GM18861 (cell line): ENCODE measurements around the gene CTSZ.

Experiments
- ATAC-seq: cut with Tn5 transposase; IDR thresholded peaks from one replicate; pipeline ENCODE4 v1.9.1; 2021; ENCODE audit not compliant: unreplicated experiment

Gene CTSZ

DNA sequence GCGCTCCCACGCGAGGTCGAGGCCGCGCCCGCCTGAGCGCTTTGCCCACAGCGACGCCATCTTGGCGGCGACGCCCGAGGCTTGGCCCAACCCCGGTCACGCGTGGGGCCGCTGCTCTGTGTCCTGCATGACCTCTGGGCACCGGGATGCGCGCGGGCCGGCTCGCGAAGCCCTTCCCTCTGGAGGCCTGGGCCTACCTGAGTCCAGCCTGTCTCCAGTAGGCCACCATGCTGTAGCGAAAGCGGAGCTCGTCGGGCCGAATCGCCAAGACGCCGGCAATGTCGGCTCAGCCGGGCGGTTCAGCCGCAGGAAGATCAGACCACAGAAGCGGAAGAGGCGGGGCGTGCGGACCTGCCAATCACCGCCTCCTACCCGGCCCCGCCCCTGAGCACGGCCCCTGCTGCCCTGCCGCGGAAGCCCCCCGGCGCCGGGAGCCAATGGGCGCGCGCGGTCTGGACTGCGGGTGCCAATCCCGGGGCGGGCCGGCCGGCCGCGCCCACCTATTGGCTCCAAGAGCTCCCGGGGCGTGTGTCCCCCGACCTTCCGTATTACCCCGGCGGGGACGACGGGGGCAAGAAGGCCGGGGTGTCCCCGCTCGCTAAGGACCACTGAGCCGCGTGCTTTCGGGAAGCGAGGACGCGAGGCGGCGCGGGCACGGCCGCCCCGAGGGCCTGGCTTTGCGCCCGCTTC lies 25.1 kb upstream of the CTSZ start, which contains the start of gene ATP5F1E:
ATP5F1E (minus strand) TSS at position 313 of the 690 bp plus-strand sequence; CDS start at position 229, 84 bp downstream.
- ATAC-seq: peak; percentile 85

DNA sequence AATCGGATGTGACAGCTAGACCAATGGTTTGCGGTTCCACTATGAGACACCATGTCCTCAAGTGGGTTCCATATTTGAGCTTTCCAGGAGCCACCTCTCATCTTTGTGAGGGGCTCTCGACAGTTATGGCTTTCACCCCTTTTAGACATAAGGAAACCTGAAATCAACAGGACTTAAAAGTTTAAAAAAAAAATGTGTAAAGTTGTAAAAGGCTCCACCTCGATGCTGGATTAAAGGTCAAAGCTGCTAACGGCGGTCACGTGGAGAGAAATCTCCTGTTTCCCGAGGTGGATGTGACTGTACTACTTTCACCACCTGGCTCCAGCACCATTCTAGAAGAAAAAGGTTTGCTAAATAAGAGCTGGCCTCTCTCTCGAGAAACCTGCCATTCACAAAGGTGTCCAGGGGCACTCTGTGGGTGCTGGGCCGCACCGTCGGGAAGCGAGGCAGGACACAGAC lies 24.5 kb upstream of the CTSZ start:
- ATAC-seq: no peak

DNA sequence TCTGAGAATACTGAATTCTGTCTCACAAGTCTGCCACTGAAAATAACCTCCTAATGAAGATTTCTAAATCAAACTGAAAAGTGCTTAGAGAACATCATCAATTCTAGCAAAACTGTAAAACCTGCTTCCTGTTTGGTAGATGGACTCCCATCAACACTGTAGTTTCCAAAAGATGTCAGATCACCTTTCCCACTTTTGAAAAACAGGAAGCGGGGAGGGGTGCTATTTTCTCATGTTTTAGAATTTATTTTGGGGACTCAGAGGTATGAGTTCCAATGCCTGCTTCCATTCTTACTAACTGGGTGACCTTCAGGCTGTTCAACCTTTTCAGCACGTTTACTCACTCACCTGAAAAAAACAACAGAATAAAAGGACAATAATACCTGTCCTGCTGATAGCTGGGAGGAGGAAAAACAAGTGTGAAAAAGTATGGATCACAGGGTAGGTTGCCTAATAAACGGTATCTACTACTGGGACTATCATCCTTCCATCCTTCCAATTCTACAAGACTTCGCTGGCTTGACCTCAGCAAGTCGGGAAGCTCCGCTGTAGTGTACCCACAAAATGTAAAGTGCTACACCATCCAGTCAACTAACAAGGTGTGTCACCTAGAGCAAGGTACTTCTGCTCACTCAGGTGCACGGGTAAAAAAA lies 24.0 kb upstream of the CTSZ start:
- ATAC-seq: no peak

DNA sequence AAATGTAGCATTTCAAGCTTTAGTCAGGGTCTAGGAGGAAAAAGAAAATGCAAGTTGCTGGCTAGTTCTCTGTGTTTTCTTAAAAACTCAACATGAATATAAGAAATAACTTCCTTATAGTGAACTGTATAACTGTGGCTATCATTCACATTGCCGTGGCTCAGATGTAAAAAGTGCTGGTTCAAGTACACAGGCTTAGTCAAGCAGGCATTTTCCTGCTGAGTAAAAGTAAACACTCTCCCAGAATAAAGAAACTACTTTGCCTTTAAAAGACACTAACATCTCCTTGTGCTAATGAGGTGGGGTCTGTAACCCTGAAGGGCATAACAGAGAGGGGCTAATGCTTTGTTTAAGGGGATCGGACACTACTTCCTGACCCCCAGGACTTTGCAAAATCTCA lies 21.8 kb upstream of the CTSZ start:
- no peak for ATAC-seq

DNA sequence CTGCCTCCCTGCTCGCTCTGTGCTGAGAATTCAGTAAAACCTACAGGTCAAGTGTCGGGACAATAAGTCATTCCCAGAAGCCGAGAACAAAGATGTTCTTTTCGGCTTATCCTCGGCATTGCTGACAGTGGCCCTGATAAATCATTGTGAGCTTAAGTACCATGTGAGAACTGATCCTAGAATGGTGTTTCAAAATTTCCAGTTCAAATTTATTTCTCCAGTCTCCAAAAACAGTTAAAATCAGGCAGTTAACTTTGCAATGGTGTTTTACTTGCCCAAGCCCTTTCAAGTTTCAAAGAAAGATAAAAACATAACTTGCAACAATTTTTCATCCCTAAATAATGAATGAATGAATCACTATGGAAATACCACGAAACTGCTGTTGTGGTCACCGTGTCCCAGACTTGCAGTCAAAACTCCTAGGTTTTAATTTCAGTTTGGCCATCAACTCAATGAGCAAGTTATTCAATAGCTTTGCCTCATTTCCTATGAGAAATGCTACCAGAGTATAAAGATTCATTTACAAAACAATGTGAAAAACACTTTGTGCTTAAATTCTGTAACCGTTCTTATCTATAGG lies 20.8 kb upstream of the CTSZ start:
- ATAC-seq: no peak

DNA sequence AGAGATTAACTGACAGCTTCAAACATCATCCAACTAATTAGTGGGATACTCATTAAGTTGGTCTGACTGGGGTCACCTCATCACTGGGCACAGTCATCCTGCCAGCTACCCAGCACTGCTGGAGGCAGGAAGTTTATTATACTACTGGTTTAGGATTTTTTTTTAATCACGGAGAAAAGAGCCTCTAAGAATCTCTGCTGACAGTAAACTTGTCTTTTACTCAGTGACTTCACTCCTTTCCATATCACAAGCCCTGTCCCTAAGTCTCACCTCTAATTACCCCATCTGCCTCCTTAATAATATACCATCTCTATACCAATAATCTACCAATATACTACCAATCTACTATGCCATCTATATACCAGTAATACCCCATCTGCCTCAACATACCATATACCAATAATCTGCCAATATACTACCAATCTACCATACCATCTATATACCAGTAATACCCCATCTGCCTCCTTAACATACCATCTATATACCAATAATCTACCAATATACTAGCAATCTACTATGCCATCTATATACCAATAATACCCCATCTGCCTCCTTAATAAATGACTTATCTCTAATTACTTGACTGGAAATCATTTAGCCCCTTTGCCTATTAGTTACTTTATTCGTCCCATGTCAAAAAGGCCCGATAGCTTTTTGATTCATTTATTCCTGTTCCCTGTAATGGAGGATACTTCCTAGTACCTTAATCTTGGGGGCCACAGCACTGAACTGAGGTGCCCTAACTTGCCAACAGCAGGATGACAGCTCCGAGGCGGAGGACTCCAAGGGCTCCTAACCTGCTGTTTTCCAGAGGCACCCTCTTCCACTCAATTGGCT lies 20.1 kb upstream of the CTSZ start:
- ATAC-seq: no peak

DNA sequence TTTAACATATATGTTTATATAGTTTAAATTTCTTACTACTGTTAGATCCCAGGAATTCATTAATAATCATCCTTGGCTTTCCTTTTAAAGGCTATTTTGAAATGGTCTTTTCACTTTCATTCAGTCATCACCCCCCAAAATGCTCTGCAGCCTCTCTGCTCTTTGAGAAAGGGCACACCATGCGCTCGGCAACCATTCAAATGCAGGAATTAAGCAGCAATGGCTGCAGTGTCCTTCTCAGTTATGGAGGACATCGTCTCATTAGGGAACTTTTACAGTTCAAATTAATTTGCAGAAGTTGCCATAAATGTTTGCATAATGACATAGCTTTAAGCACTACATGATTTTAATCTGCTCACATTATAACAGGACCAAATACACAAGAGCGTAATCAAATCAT lies 18.5 kb upstream of the CTSZ start:
- ATAC-seq: no peak

DNA sequence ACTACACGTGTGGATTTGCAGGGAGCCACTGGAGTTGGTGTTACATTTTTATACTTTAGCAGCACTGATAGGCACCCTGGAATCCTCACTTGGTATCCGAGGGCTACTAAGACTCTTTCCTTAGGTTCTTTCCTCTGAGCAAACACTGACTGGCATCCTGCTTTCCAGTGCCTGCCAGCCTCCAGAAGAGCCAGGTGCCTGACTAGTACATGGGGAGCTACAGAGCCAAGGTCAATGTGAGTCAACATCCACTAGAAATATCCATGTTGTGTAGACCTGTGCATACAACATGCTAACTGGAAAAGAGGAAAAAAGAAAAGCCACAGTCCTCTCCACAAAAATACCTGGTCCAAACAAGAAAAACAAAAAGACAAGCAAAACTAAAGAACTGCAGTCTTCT lies 18.0 kb upstream of the CTSZ start:
- ATAC-seq: no peak

DNA sequence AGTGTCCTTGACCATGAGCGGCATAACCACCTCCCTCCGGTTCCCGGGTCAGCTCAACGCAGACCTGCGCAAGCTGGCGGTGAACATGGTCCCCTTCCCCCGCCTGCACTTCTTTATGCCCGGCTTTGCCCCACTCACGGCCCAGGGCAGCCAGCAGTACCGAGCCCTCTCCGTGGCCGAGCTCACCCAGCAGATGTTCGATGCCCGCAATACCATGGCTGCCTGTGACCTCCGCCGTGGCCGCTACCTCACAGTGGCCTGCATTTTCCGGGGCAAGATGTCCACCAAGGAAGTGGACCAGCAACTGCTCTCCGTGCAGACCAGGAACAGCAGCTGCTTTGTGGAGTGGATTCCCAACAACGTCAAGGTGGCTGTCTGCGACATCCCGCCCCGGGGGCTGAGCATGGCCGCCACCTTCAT lies 17.1 kb upstream of the CTSZ start:
- no peak for ATAC-seq

DNA sequence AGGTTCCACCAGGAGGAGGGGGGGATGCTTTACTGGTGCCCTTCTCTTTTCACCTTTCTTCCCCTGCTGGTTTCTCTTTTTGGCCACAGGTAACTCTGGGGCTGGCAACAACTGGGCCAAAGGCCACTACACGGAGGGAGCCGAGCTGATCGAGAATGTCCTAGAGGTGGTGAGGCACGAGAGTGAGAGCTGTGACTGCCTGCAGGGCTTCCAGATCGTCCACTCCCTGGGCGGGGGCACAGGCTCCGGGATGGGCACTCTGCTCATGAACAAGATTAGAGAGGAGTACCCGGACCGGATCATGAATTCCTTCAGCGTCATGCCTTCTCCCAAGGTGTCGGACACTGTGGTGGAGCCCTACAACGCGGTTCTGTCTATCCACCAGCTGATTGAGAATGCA lies 16.6 kb upstream of the CTSZ start:
- no peak for ATAC-seq

DNA sequence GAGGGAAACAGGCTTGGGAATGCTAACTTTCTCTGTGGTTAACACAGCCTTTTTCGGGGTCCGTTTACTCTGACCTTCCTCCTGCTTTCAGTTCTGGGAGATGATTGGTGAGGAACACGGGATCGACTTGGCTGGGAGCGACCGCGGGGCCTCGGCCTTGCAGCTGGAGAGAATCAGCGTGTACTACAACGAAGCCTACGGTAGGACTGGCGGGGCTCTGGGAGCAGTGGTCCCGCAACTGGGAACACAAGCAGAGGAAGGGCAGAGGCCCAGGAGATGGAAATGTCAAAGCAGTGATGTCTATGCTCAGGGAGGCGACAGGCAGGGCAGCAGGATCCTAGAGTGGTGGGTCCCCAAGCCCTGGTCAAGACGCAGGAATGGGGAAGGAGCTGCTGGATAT lies 15.7 kb upstream of the CTSZ start:
- ATAC-seq: no peak

DNA sequence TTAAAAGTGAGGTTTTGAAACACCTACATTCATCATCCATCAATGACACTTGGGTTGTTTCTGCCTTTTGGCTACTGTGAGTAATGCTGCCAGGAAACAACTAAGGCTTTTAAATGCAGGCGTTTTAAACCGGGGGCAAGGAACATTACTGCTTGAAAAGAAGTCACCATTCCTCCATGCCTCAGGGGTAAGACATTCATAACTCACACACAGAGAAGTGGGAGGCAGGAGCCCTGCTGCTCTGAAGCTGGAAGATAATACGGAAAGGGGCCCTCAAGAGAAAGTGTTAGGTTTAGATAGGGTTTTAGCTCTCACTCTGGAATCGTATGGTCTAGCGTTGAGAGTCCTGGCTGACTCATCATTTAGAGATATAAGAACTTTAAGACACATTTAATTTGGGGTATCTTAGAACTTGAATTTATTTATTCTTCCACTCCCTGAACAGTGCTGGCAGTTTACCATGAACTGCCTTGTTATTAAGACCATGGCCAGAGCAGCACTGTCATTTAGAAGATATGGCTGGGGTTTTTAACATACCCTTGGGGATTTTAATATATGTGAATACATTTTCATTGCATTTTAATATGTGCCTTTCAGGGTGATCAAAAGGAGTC lies 14.0 kb upstream of the CTSZ start:
- no peak for ATAC-seq

DNA sequence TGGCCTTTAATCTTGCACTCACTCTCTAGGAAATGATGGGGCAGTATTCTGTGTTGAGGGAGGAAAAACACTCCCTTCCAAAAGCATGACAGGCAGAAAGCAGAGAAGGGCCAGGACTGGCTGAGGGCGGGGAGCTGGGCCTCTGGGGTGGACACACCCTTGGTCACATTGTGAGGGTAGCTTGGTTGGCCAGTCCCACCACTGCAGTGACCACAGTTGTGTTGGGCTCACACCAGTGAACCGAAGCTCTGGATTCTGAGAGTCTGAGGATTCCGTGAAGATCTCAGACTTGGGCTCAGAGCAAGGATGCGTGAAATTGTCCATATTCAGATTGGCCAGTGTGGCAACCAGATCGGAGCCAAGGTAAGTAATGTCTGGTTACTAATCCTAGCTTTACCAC lies 12.2 kb upstream of the CTSZ start, which contains the start of gene TUBB1:
TUBB1 (plus strand) TSS at position 213 of the 400 bp plus-strand sequence; CDS start at position 307, 94 bp downstream.
- ATAC-seq: no peak

DNA sequence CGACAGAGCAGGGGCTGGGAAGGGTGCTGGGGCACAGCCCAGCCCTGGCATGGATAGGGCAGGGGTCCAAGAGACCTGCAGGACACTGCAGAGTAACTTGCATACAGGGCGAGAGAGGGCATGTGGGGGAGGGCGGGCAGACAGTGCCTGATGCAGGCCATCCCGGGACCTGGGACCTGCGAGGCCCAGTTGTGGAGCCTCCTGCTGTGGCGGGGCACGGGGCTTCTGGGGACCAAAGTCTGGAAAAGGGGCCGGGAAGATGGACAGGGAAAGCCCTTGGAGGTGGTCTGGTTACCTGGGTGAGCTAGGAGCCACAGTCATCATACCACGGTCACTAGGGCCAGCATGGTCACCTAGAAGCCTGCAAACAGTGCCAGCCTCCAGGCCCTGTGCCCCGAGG lies 11.8 kb upstream of the CTSZ start:
- ATAC-seq: no peak

DNA sequence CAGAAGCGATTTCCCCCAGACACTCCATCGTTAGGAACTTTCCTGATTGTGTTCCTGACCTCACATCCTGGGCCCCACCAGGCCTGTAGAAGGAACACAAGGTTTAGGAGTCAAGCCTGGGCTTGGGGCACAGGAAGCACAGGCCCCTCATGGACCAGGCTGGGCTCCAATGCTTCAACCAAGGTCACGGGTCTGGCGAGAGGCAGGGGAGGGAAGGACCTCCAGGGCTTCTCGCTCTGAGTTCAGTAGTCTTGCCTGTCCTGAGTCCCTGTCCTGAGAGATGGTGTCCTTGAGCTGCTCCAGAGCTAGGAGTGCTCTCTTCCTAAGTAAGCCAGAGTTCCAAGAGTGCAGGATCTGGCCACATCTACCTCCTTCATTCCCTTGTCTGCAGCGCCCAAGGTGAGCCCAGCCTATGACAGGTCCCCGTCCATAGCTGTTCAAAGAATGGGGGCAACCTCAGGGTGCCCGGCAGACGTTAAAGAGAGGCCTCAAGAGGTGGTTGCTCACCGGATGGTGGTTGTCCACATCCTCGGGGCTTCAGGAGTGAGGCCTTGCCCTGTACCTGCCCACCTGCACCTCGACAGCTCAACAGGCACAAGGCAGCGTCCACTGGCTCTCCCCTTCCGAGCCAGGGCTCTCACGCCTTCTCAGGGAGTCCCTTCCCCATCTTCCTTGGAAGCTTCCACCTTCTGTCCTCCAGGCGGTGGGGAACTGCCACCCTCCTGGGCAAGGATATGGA lies 10.6 kb upstream of the CTSZ start:
- ATAC-seq: no peak

DNA sequence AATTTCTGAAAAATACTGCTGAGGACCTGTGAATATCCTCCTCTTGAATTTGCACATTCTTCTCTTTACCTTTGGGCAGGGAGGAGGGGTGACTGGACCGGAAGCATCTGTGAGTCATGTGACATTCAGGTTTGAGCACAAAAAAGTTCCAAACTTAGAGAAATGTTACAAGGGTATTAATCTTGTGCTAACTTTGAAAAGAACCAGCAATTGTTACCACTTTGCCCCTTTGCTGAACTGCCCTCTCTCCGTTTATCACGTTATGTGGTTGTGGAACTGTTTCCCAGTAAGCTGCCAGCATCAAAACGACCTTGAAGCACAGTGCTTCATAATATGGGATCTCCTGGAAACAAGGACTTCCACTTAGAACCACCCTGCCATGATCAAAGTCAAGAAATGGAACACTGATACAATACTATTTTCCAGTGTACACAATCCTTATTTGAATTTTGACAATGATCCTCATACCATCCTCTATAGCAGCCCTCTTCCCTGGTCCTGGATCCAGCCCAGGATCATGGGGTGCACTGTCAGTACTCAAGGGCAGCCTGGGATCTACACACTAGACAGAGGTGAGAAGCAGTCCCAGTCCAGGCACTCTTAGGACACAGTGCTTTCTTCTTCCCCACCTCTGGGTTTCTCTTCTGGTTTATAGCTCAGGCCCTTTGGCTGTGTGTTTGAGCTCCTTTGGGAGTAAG lies 9.9 kb upstream of the CTSZ start:
- no peak for ATAC-seq

DNA sequence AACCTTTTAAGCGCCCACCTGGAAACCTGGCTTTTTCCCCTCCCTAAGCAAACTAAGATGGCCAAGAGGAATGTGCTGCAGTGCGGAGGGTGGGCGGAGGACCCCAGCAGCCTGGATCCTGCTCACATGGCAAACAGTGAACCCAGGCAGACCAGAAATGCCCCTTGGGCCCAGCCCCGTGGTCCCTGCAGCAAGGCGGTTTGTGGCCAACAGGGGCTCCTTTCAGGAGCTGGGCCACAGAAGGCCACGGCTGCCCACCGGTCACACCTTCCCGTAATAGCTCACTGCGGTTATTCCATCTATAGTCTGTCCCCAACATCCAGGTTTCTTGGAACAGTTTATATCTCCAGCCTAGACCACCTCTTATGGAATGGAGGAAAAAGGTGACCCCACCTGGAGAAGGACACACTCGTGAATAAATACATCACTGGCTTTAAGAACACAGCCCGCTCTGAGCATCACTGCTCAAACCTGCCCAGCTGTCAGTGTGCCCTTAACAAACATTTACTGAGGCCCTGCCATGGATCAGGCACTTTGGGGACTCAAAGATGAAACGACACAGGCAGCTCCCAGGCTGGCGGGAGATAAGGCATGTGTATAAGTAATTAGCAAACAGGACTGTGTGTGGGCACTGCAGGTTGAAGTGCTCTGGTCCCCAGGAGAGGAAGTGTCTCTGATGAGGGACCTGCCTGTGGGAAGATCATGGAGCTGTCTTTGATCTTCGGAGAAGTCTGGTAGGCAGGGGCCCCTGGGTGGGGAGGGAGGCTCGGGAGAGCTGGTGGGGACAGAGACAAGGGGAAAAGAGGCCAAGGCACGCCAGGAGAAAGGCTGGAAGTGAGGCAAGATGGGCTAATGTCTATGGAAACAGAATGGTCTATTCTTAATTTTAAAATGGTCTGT lies 9.0 kb upstream of the CTSZ start:
- no peak for ATAC-seq

DNA sequence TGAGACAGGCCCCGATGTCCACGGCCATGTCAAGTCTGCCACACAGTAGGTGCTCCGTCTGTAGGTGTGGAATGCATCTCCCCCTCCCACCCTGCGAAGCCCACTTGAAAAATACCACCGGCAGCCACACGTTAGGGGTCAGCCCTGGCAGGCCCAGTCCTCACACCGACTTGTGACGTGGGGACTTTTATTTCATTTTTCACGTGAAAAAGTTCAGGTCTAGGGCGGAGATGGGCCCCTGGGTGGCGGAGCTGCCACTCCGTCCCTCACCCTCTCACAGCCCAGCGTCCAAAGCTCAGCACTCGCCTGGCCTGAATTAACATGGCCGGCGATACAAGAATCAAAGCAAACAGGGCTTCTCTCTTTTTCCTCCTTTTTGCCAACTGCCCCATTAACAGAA lies 8.4 kb upstream of the CTSZ start:
- no peak for ATAC-seq
